HL-60 (cell line): ENCODE data around the gene TLE3.
A peak's percentile ranks its signal among the peaks of the same experiment; 100 is the strongest.

Experiments used
- DNase-seq, 2 experiments: peaks; one replicate each; pipeline ENCODE4 v3.0.0-alpha.2; 2010 to 2020; ENCODE audit warnings: low read depth in 1 of 2, low spot score in 1 of 2
- H3K27ac ChIP-seq: fragments of 250-450 bp; sonication (Bioruptor Pico); replicated peaks from 2 replicates; pipeline ENCODE4 v1.5.1; 2020; ENCODE audit warnings: mild to moderate bottlenecking, moderate library complexity
- H3K27me3 ChIP-seq: fragments of 250-450 bp; sonication (Bioruptor Pico); 2 replicates; pipeline ENCODE4 v1.5.1; 2021; ENCODE audit warnings: mild to moderate bottlenecking, moderate library complexity; ENCODE audit not compliant: insufficient read depth, poor library complexity, severe bottlenecking
- H3K4me3 ChIP-seq: replicated peaks from 2 replicates; pipeline ENCODE4 v1.5.1; 2011; ENCODE audit warnings: mild to moderate bottlenecking, control low read depth, low read length; ENCODE audit not compliant: insufficient read depth
- GABPA ChIP-seq: IDR thresholded peaks from 2 replicates; pipeline ENCODE4 v1.6.1; 2012; ENCODE audit warnings: low read depth
- POLR2AphosphoS5 ChIP-seq: IDR thresholded peaks from 2 replicates; pipeline ENCODE4 v1.6.1; 2012; ENCODE audit warnings: low read depth
- SPI1 ChIP-seq: IDR thresholded peaks from 2 replicates; pipeline ENCODE4 v1.6.1; 2012; ENCODE audit warnings: low read depth, mild to moderate bottlenecking, borderline replicate concordance
- TF ChIP-seq, protein P1 (sequence below): IDR thresholded peaks from 2 replicates; pipeline ENCODE4 v1.6.1; 2012; ENCODE audit warnings: low read depth; ENCODE audit not compliant: insufficient replicate concordance
- TF ChIP-seq, protein P2 (sequence below): IDR thresholded peaks from one replicate; pipeline ENCODE4 v1.5.1; 2011; ENCODE audit warnings: low read length, control low read depth, inconsistent platforms; ENCODE audit not compliant: insufficient read depth

TLE3 gene

DNA sequence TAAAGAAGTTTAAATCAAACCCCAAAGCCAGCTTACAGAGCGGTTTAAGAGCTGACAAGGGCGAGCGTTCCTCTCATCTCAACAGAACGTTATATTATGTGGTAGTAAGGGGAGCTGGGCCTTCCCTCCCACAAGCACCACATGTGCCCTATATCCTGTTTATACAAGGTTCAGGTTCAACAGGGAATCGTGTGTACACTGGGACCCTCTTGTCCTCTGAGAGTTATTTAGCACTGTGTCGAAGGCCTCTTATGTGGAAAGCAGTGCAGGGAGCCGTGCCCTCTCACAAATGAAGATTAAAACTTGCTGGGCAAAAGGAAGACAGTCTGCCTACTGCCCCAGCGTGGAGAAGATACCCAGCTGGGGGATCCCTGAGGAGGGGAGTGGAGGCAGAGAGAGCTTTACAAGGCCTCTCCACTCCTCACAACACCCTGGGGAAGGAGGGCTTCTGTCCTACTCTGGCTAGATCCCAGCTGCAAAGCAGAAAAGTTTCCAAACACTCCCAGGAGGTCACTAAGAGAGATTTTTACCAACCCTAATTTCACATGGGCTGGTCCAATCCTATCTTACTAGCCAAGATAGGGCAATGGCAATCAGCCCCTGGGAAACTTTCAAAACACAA, 2.9 kb downstream of the TLE3 start:
- Histone ChIP-seq H3K27ac (no peak overlapping the region), H3K4me3 (peak overlapping the region; percentile 83; the same call in 1 of the 2 replicates), H3K27me3 (no peaks in the 10 kb centered on the region)
- TF ChIP-seq, protein P1, sequence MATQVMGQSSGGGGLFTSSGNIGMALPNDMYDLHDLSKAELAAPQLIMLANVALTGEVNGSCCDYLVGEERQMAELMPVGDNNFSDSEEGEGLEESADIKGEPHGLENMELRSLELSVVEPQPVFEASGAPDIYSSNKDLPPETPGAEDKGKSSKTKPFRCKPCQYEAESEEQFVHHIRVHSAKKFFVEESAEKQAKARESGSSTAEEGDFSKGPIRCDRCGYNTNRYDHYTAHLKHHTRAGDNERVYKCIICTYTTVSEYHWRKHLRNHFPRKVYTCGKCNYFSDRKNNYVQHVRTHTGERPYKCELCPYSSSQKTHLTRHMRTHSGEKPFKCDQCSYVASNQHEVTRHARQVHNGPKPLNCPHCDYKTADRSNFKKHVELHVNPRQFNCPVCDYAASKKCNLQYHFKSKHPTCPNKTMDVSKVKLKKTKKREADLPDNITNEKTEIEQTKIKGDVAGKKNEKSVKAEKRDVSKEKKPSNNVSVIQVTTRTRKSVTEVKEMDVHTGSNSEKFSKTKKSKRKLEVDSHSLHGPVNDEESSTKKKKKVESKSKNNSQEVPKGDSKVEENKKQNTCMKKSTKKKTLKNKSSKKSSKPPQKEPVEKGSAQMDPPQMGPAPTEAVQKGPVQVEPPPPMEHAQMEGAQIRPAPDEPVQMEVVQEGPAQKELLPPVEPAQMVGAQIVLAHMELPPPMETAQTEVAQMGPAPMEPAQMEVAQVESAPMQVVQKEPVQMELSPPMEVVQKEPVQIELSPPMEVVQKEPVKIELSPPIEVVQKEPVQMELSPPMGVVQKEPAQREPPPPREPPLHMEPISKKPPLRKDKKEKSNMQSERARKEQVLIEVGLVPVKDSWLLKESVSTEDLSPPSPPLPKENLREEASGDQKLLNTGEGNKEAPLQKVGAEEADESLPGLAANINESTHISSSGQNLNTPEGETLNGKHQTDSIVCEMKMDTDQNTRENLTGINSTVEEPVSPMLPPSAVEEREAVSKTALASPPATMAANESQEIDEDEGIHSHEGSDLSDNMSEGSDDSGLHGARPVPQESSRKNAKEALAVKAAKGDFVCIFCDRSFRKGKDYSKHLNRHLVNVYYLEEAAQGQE, result no peak
- TF ChIP-seq, protein P2, sequence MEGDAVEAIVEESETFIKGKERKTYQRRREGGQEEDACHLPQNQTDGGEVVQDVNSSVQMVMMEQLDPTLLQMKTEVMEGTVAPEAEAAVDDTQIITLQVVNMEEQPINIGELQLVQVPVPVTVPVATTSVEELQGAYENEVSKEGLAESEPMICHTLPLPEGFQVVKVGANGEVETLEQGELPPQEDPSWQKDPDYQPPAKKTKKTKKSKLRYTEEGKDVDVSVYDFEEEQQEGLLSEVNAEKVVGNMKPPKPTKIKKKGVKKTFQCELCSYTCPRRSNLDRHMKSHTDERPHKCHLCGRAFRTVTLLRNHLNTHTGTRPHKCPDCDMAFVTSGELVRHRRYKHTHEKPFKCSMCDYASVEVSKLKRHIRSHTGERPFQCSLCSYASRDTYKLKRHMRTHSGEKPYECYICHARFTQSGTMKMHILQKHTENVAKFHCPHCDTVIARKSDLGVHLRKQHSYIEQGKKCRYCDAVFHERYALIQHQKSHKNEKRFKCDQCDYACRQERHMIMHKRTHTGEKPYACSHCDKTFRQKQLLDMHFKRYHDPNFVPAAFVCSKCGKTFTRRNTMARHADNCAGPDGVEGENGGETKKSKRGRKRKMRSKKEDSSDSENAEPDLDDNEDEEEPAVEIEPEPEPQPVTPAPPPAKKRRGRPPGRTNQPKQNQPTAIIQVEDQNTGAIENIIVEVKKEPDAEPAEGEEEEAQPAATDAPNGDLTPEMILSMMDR, result no peak
- TF ChIP-seq GABPA (no peak), SPI1 (no peak), POLR2AphosphoS5 (no peak)
- DNase-seq, result no peak

- TF ChIP-seq POLR2AphosphoS5 (no peak), GABPA (no peak), SPI1 (no peak)
- TF ChIP-seq, protein P1, result no peak
- TF ChIP-seq, protein P2, result no peak
- Histone ChIP-seq H3K27ac (no peak overlapping the region), H3K27me3 (no peaks in the 10 kb centered on the region), H3K4me3 (no peak overlapping the region)
- peak in 1 of 2 experiments; percentile 17 for DNase-seq
Measured at GRCh38 chr15:70093481-70094319, 4.0 kb downstream of the TLE3 start.

DNA sequence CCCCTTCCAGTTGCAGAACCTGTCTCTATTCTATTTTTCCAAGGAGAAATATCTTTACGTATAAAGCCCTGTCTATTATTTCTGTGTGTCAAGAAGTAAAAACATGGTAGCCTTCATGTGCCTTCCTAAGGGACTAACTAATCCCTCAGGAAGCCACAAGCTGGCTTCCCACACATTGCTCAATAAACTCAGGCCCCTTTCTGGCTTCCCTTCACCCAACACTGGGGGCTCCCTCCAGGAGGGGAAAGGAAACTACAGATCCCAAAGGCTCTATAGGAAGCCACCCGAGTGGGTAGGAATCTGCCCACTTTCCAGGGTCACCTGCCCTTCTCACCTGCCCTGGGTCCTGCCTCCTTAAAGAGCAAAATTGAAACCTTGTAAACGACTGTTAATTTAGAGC, 4.6 kb downstream of the TLE3 start:
- no peak for TF ChIP-seq POLR2AphosphoS5
- no peak for TF ChIP-seq GABPA
- TF ChIP-seq, protein P1, result no peak
- TF ChIP-seq, protein P2, result no peak
- TF ChIP-seq SPI1, result no peak
- Histone ChIP-seq H3K27ac (no peak overlapping the region), H3K27me3 (no peaks in the 10 kb centered on the region), H3K4me3 (no peak overlapping the region)
- DNase-seq, result no peak
